ENCODE results near the gene SLC9A9. TPM values are rescaled to one million over a fixed set of nuclear protein-coding genes. Genes with fewer than 3 reads are reported as not detected.

Gene SLC9A9
- total and polyA plus RNA-seq, 10 donors: 10.8 to 58.2 (median 44.7) TPM

DNA sequence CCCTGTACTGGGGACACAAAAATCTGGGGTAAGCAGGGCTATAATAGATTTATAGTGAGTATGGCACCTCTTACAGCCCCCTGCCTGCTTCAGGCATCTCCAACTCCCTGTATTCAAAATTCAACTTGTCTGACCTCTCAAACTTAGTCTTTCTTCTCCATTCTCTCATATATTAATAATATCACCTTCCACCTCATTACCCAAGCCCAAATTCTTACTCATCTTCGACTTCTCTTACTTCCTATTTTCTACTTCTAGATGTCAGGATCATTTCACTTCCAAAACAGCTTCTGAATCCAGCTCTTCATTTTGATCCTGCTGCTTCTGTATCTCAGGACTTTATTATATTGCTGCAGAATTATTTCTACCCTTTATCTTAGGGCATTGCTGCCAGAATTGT, 438.0 kb downstream of the SLC9A9 start:
- H3K4me3 ChIP-seq: no peak overlapping the region
- no peak for DNase-seq
- no peaks in the 10 kb centered on the region for H3K36me3 ChIP-seq
- intact Hi-C loops (cut with DNase I; ENCODE audit: low total_unique reads): no loop called here
- H3K27ac ChIP-seq: no peak overlapping the region
- 51 to 78% (median 69%) methylated on average over 1 of the region's 1 CpG for WGBS, 5 donors
- TF ChIP-seq, protein P1, sequence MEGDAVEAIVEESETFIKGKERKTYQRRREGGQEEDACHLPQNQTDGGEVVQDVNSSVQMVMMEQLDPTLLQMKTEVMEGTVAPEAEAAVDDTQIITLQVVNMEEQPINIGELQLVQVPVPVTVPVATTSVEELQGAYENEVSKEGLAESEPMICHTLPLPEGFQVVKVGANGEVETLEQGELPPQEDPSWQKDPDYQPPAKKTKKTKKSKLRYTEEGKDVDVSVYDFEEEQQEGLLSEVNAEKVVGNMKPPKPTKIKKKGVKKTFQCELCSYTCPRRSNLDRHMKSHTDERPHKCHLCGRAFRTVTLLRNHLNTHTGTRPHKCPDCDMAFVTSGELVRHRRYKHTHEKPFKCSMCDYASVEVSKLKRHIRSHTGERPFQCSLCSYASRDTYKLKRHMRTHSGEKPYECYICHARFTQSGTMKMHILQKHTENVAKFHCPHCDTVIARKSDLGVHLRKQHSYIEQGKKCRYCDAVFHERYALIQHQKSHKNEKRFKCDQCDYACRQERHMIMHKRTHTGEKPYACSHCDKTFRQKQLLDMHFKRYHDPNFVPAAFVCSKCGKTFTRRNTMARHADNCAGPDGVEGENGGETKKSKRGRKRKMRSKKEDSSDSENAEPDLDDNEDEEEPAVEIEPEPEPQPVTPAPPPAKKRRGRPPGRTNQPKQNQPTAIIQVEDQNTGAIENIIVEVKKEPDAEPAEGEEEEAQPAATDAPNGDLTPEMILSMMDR (IDR thresholded peaks at IDR 0.05 in 8 of 11, conservative IDR thresholded peaks at IDR 0.05 in 3 of 11): no peak
- TF ChIP-seq POLR2AphosphoS5 (IDR thresholded peaks at IDR 0.05) (no peak), POLR2A (IDR thresholded peaks at IDR 0.05) (no peak)
- peaks cover 0 to 10% (median 2%) of the 10 kb centered on the region in 6 donors for H3K4me1 ChIP-seq
- H3K27me3 ChIP-seq (replicated peaks in 1 of 7): no peaks in the 10 kb centered on the region
- no peaks in the 10 kb centered on the region for H3K9me3 ChIP-seq

DNA sequence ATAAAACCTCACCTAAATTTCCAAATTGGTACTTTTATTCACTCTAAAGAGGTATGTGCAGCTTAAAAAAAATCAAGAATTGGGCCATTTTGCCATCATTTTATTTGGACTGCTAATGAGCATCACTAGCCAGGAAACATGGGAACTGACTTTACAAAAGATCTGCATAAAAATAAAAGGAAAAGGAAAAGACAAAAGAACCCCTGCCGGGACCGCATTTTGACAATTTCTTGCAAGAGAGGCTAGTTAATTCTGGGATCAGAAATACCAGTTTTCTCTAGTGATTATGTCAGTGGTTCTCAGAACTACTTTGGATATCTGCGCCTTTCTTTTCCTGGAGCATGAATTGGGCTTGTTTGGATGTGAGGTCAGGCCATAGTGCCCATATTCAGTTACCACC, 439.5 kb downstream of the SLC9A9 start:
- intact Hi-C loops (cut with DNase I; ENCODE audit: low total_unique reads): no loop called here
- no peaks in the 10 kb centered on the region for H3K36me3 ChIP-seq
- no peaks in the 10 kb centered on the region for H3K27me3 ChIP-seq (replicated peaks in 1 of 7)
- TF ChIP-seq POLR2A (IDR thresholded peaks at IDR 0.05) (no peak), POLR2AphosphoS5 (IDR thresholded peaks at IDR 0.05) (no peak)
- TF ChIP-seq, protein P1 (IDR thresholded peaks at IDR 0.05 in 8 of 11, conservative IDR thresholded peaks at IDR 0.05 in 3 of 11): no peak
- no peak for DNase-seq
- WGBS, 5 donors: 92 to 98% (median 94%) methylated on average over 3 of the region's 3 CpGs
- no peak overlapping the region for H3K4me3 ChIP-seq
- H3K4me1 ChIP-seq: peaks cover 0 to 7% (median under 1%) of the 10 kb centered on the region in 6 donors
- no peaks in the 10 kb centered on the region for H3K9me3 ChIP-seq
- H3K27ac ChIP-seq: no peak overlapping the region

DNA sequence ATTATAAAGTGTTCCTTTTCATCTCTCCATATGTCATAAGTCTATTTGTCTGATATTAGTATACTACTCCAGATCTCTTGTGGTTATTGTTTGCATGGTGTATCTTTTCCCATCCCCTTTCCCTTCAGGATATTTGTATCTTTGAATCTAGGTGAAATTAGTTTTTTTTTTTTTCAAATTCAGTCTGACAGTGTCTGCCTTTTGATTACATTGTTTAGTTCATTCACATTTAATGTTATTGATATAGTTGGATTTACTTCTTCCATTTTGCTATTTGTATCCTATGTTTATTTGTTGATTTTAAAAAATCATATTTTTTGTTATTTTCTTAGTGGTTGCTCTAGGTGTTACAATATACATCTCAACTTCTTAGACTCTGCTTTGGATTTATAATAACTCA, 445.7 kb downstream of the SLC9A9 start:
- Histone ChIP-seq H3K27me3 (replicated peaks in 1 of 7) (no peaks in the 10 kb centered on the region), H3K4me1 (no peaks in the 10 kb centered on the region), H3K4me3 (no peak overlapping the region), H3K9me3 (no peaks in the 10 kb centered on the region), H3K36me3 (no peaks in the 10 kb centered on the region), H3K27ac (no peak overlapping the region)
- intact Hi-C loops (cut with DNase I; ENCODE audit: low total_unique reads): no loop called here
- TF ChIP-seq, protein P1 (IDR thresholded peaks at IDR 0.05 in 8 of 11, conservative IDR thresholded peaks at IDR 0.05 in 3 of 11): no peak
- no peak for DNase-seq

DNA sequence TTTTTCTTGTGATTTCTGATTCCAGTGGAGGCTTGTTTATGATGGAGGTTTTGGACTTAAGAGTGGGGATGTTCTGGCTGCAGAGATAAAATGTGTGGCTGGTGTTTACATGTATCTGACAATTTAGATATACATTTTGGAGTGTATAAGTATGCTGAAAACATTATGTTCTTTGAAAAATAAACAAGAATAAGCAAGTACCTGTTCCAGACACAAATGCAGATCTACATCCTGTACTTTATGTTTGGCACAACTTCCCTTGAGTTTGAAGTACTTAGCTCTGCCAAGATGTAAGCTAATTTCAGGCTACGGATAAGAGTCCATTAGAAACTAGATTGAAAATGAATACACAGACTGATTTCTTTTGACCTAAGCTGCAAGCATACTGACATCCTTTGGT, 451.5 kb downstream of the SLC9A9 start:
- Histone ChIP-seq H3K36me3 (no peaks in the 10 kb centered on the region), H3K9me3 (peaks cover 0 to 23% (median 9%) of the 10 kb centered on the region in 8 donors), H3K27me3 (replicated peaks in 1 of 7) (no peaks in the 10 kb centered on the region), H3K4me1 (no peaks in the 10 kb centered on the region), H3K4me3 (no peak overlapping the region), H3K27ac (no peak overlapping the region)
- no peak for DNase-seq
- 74 to 95% (median 88%) methylated on average over 1 of the region's 1 CpG for WGBS, 5 donors
- TF ChIP-seq, protein P1 (IDR thresholded peaks at IDR 0.05 in 8 of 11, conservative IDR thresholded peaks at IDR 0.05 in 3 of 11): no peak
- intact Hi-C loops (cut with DNase I; ENCODE audit: low total_unique reads): no loop called here
